Naive B cell (primary cell): ENCODE results near the gene C16orf89. TPM values are rescaled to one million over a fixed set of nuclear protein-coding genes. Genes with fewer than 3 reads are reported as not detected.
"Not testable (repeated sequence)": the region's sequence is repeated elsewhere in the genome, so short reads cannot be mapped to it uniquely, and the experiment has no call there.

Experiments used
- ATAC-seq, 2 donors: fragments of 150-1000 bp; cut with Tn5 transposase; 2 replicates each; pipeline ENCODE4 v1.10.0; 2021; ENCODE audit warnings: low read depth in 2 of 2, mild to moderate bottlenecking in 2 of 2, moderate library complexity in 2 of 2
- DNase-seq: peaks from one replicate; pipeline ENCODE4 v3.0.0; 2022
- H3K27ac Mint-ChIP-seq, 6 donors: one replicate each; pipeline ENCODE4 v1.8.0; 2020 to 2022; ENCODE audit warnings: mild to moderate bottlenecking in 6 of 6, mixed read lengths in 6 of 6, moderate library complexity in 5 of 6, inconsistent platforms in 2 of 6
- H3K27me3 Mint-ChIP-seq, 3 donors: one replicate each; pipeline ENCODE4 v1.8.0; 2021 to 2022; ENCODE audit warnings: mixed read lengths in 3 of 3, mild to moderate bottlenecking in 1 of 3
- H3K36me3 Mint-ChIP-seq, 2 donors: one replicate each; pipeline ENCODE4 v1.8.0; 2020 to 2022; ENCODE audit warnings: mixed read lengths in 2 of 2, inconsistent platforms in 1 of 2, mild to moderate bottlenecking in 1 of 2
- H3K4me1 Mint-ChIP-seq, 3 donors: one replicate each; pipeline ENCODE4 v1.8.0; 2020 to 2022; ENCODE audit warnings: mixed read lengths in 3 of 3, inconsistent platforms in 1 of 3, mild to moderate bottlenecking in 1 of 3, moderate library complexity in 1 of 3
- H3K4me3 Mint-ChIP-seq, 8 donors: one replicate each; pipeline ENCODE4 v1.8.0; 2020 to 2022; ENCODE audit warnings: mild to moderate bottlenecking in 8 of 8, mixed read lengths in 8 of 8, moderate library complexity in 8 of 8, inconsistent platforms in 2 of 8
- H3K9me3 Mint-ChIP-seq, 7 donors: one replicate each; pipeline ENCODE4 v1.8.0; 2020 to 2022; ENCODE audit warnings: mixed read lengths in 7 of 7, mild to moderate bottlenecking in 5 of 7, inconsistent platforms in 2 of 7, moderate library complexity in 1 of 7
- polyA plus RNA-seq, 6 donors: library from polyadenylated mRNA; unstranded; fragments of 300-500 nt; fragmentation: Illumina TruSeq; gene quantifications; one replicate each; pipeline ENCODE4 v1.2.3, GENCODE V29; 2021; ENCODE audit warnings: low read depth in 6 of 6

Gene C16orf89
- polyA plus RNA-seq, 6 donors from 2014 or later: not detected

- peaks cover 9 to 22% (median 18%) of the 10 kb centered on the region in 3 donors for H3K4me1 Mint-ChIP-seq
- H3K4me3 Mint-ChIP-seq: peak overlapping the region in 2 of 8 donors; percentile 35 to 49
- H3K27me3 Mint-ChIP-seq, H3K36me3 Mint-ChIP-seq, H3K9me3 Mint-ChIP-seq, DNase-seq, ATAC-seq, H3K27ac Mint-ChIP-seq: not testable (repeated sequence)
Measured at GRCh38 chr16:5093746-5094145, 28.0 kb upstream of the C16orf89 start.

DNA sequence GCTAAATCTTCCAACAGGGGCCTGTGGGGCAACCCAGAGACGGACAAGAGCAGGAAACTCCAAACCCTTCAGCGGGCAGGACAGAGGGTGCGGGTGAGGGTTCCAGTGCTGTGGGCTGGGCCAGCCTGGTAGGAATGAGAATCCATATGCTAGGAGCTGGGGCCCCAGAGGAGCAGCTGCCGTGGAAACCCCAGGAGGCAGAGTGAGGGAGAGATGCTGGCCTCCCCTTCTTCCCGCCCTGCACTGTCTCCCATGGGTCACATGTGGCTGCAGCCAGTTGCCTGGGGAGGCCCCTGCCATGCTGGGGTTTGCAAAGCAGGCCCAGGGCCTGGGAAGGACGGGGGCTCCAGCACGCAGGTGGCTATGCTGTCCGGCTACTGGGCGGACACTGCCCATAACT, 27.3 kb upstream of the C16orf89 start:
- H3K36me3 Mint-ChIP-seq, DNase-seq, ATAC-seq, H3K27me3 Mint-ChIP-seq, H3K9me3 Mint-ChIP-seq: not testable (repeated sequence)
- Mint-ChIP-seq H3K4me3 (peak overlapping the region in 1 of 8 donors; percentile 24), H3K4me1 (peaks cover 9 to 21% (median 17%) of the 10 kb centered on the region in 3 donors), H3K27ac (peak overlapping the region in 1 of 6 donors; percentile 14)

DNA sequence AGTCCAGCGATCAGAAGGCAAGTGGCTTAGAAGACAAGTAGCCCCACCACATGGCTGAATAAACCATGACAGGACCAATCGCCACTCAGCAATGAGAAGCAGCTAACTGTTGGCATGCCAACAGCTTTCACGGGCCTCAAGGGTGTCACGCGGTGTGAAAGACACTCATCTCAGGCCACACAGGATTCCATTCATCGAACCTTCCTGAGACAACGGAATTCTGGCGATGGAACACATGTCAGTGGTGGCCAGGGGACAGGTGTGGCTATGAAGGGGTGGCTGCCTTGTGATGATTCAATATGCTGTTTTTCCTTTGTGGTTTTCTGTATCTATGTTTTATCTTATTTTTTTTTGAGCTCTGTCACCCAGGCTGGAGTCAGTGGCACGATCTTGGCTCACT, 24.8 kb upstream of the C16orf89 start:
- not testable (repeated sequence) for H3K9me3 Mint-ChIP-seq, H3K4me3 Mint-ChIP-seq, H3K27me3 Mint-ChIP-seq, ATAC-seq, H3K36me3 Mint-ChIP-seq, DNase-seq
- Mint-ChIP-seq H3K4me1 (peaks cover 7 to 10% (median 7%) of the 10 kb centered on the region in 3 donors), H3K27ac (peak overlapping the region in 2 of 6 donors; percentile 47 to 72)

- not testable (repeated sequence) for H3K36me3 Mint-ChIP-seq, H3K9me3 Mint-ChIP-seq, H3K27me3 Mint-ChIP-seq, H3K4me3 Mint-ChIP-seq, ATAC-seq, DNase-seq
- peak overlapping the region in 2 of 6 donors; percentile 22 to 36 for H3K27ac Mint-ChIP-seq
- peaks cover 7 to 10% (median 7%) of the 10 kb centered on the region in 3 donors for H3K4me1 Mint-ChIP-seq
Measured at GRCh38 chr16:5089911-5090555, 24.3 kb upstream of the C16orf89 start.

DNA sequence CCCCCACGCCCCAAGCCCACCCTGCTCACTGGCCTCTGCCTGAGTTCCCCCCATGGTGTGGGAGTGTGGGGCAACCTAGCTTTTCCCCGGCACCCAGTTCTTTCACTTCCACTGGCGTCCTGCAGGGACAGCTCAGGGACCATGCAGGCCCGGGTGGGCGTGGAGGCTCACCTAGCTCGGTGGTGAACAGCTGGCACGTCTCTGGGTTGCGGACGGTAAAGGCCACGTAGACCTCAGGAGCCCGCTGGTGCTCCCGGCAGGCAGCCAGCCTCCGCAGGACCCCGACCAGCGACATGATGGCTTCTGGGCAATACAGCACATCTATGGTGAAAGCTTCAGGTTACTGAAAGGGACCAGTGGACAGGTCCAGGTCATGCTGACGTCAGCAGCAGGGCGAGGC, 23.2 kb upstream of the C16orf89 start:
- H3K36me3 Mint-ChIP-seq: peaks cover 0 to 14% of the 10 kb centered on the region in 2 donors
- not testable (repeated sequence) for H3K9me3 Mint-ChIP-seq, H3K27ac Mint-ChIP-seq

DNA sequence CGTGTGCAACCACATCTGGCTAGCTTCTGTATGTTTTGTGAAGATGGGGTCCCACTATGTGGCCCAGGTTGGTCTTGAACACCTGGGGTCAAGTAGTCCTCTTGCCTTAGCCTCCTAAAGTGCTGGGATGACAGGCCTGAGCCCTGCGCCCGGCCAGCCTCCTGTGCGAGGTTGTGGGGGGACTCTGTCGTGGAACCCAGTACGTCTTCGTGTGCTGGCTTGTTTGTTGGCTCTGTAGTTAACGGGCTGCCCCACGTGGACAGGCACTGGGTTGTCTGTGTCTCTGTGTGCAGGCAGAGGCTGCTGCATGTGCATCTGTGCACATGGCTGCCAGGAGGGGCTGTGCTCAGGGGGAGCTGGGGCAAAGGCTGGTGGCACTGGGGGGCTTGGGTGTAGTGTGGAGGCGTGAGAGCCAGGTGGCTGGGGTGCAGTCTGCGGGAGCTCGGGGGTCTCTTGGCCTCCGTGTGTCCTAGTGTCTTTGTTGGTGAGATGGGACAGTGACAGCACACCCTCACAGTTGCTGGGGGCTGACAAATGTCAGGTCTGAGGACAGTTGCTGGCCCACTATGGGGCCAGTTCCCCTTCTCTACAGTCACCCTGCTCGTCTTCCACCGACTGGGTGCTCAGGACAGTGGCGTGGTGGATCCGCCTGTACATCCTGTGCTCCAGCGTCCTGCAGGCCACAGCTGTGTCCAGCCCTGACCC, 22.5 kb upstream of the C16orf89 start:
- not testable (repeated sequence) for H3K4me1 Mint-ChIP-seq

More for the DNA sequence above, 23.2 kb upstream of the C16orf89 start:
- DNase-seq, H3K27me3 Mint-ChIP-seq, H3K4me3 Mint-ChIP-seq, ATAC-seq: not testable (repeated sequence)
- H3K4me1 Mint-ChIP-seq: peaks cover 6 to 10% (median 7%) of the 10 kb centered on the region in 3 donors

DNA sequence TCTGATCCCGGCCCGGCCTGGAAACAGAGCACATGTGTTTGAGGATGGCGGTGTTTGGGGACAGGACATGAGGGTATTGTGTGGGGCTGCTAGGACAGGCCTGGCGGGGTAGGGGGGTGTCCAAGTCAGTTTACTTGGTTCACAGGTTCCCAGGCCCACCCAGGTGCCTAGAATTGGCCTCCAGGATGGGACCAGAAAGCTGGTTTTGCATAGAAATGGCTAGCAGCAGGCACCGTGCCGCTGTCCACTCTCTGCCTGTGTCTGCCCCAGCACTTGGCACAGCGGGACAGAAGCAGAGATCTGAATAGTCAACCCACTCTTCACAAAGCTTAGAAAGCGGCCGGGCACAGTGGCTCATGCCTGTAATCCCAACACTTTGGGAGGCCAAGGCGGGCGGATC, 20.0 kb upstream of the C16orf89 start:
- H3K27ac Mint-ChIP-seq: peak overlapping the region in 1 of 6 donors; percentile 83
- H3K4me1 Mint-ChIP-seq, H3K9me3 Mint-ChIP-seq, H3K27me3 Mint-ChIP-seq, H3K4me3 Mint-ChIP-seq, ATAC-seq, DNase-seq: not testable (repeated sequence)
- H3K36me3 Mint-ChIP-seq: peaks cover 0 to 14% of the 10 kb centered on the region in 2 donors

More for the DNA sequence above, 22.5 kb upstream of the C16orf89 start:
- H3K27me3 Mint-ChIP-seq, H3K4me3 Mint-ChIP-seq, DNase-seq, ATAC-seq, H3K9me3 Mint-ChIP-seq: not testable (repeated sequence)
- H3K27ac Mint-ChIP-seq: peak overlapping the region in 1 of 6 donors; percentile 29
- peaks cover 0 to 14% of the 10 kb centered on the region in 2 donors for H3K36me3 Mint-ChIP-seq

GRCh38 chr16:5084802-5085201, 19.0 kb upstream of the C16orf89 start:
- not testable (repeated sequence) for H3K9me3 Mint-ChIP-seq, H3K27me3 Mint-ChIP-seq, ATAC-seq, H3K4me3 Mint-ChIP-seq, H3K4me1 Mint-ChIP-seq, H3K27ac Mint-ChIP-seq
- DNase-seq: peak; percentile 42
- H3K36me3 Mint-ChIP-seq: peaks cover 0 to 14% of the 10 kb centered on the region in 2 donors

GRCh38 chr16:5084099-5084731, 18.5 kb upstream of the C16orf89 start:
- H3K9me3 Mint-ChIP-seq, H3K4me1 Mint-ChIP-seq, DNase-seq, H3K4me3 Mint-ChIP-seq, ATAC-seq, H3K27me3 Mint-ChIP-seq: not testable (repeated sequence)
- Mint-ChIP-seq H3K36me3 (peaks cover 0 to 14% of the 10 kb centered on the region in 2 donors), H3K27ac (peak overlapping the region in 2 of 6 donors; percentile 35 to 42)

- H3K4me1 Mint-ChIP-seq, H3K9me3 Mint-ChIP-seq, ATAC-seq, DNase-seq, H3K4me3 Mint-ChIP-seq, H3K27me3 Mint-ChIP-seq: not testable (repeated sequence)
- Mint-ChIP-seq H3K36me3 (peaks cover 0 to 14% of the 10 kb centered on the region in 2 donors), H3K27ac (peak overlapping the region in 1 of 6 donors; percentile 11)
Measured at GRCh38 chr16:5083646-5084045, 17.9 kb upstream of the C16orf89 start.

DNA sequence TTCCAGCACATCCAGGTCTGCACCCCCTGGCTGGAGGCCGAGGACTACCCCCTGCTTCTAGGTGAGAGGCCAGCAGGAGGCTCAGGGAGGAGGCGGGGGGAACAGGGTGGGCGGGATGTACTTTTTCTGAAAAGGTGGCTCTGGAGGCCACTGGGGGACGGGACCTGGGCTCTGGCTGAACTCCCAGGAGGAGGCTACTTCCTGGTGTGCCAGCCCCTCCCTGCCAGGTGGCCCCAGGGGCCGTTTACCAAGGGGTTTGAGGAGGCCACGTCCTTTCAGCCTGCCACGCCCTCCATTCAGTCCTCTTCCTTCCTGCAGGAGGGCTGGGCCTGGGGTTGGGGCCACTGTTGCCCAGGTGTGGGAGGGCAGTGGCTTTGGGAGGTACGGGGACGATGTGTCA, 15.2 kb upstream of the C16orf89 start:
- H3K27ac Mint-ChIP-seq, H3K4me1 Mint-ChIP-seq, H3K9me3 Mint-ChIP-seq, H3K4me3 Mint-ChIP-seq, ATAC-seq, H3K27me3 Mint-ChIP-seq, DNase-seq: not testable (repeated sequence)
- peaks cover 0 to 16% of the 10 kb centered on the region in 2 donors for H3K36me3 Mint-ChIP-seq

GRCh38 chr16:5080461-5080860, 14.7 kb upstream of the C16orf89 start:
- ATAC-seq, H3K27me3 Mint-ChIP-seq, DNase-seq, H3K9me3 Mint-ChIP-seq, H3K4me3 Mint-ChIP-seq, H3K27ac Mint-ChIP-seq, H3K4me1 Mint-ChIP-seq: not testable (repeated sequence)
- H3K36me3 Mint-ChIP-seq: peaks cover under 1 to 21% of the 10 kb centered on the region in 2 donors

DNA sequence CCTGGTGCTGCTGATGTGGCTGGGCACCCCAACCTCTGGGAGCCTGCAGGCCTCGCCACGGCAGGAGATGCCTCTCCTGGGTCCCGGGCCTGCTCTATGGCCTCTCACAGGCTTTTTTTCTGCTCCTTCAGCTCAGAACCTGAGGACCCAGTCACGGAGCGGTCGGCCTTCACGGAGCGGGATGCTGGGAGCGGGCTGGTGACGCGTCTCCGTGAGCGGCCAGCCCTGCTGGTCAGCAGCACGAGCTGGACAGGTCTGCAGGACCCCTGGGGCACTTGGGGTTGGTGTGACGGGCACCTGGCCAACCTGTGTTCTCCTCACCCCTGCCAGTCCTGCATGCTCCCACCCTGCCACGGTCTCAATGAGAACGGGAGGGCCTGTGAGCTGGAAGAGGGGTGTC, 12.9 kb upstream of the C16orf89 start:
- Mint-ChIP-seq H3K36me3 (peaks cover 6 to 10% of the 10 kb centered on the region in 2 donors), H3K27me3 (no peaks in the 10 kb centered on the region), H3K27ac (no peak overlapping the region), H3K4me3 (no peak overlapping the region), H3K4me1 (peaks cover 0 to 13% (median 11%) of the 10 kb centered on the region in 3 donors), H3K9me3 (no peaks in the 10 kb centered on the region)
- ATAC-seq: no peak
- no peak for DNase-seq
